Measurements from ENCODE around the gene IZUMO1. TPM values are rescaled to one million over a fixed set of nuclear protein-coding genes. Genes with fewer than 3 reads are reported as not detected.
"Not testable (repeated sequence)": the region's sequence is repeated elsewhere in the genome, so short reads cannot be mapped to it uniquely, and the experiment has no call there.

Gene IZUMO1
- polyA plus RNA-seq, 4 donors, result 0.36 to 1.0 (median 0.52) TPM

- DNase-seq (ENCODE audit: low read depth in 4 of 4, low spot score in 3 of 4), result peak in 3 of 4 donors; percentile 83 to 87 (median 84)
Observed at GRCh38 chr19:48738557-48739403, 7.9 kb downstream of the IZUMO1 start.

GRCh38 chr19:48737360-48737998 lies 9.2 kb downstream of the IZUMO1 start:
- no peak for DNase-seq (ENCODE audit: low read depth in 4 of 4, low spot score in 3 of 4)

- no peak for DNase-seq (ENCODE audit: low read depth in 4 of 4, low spot score in 3 of 4)
Observed at GRCh38 chr19:48735031-48735615, 11.6 kb downstream of the IZUMO1 start.

GRCh38 chr19:48734625-48735024 lies 12.1 kb downstream of the IZUMO1 start:
- DNase-seq (ENCODE audit: low read depth in 4 of 4, low spot score in 3 of 4), result no peak

GRCh38 chr19:48731452-48731851 lies 15.3 kb downstream of the IZUMO1 start:
- DNase-seq (ENCODE audit: low read depth in 4 of 4, low spot score in 3 of 4), result no peak

GRCh38 chr19:48728911-48729664 lies 17.6 kb downstream of the IZUMO1 start:
- no peak for DNase-seq (ENCODE audit: low read depth in 4 of 4, low spot score in 3 of 4)

GRCh38 chr19:48726556-48726955 lies 20.2 kb downstream of the IZUMO1 start:
- no peak for DNase-seq (ENCODE audit: low read depth in 4 of 4, low spot score in 3 of 4)

- peak in 2 of 4 donors; percentile 80 to 82 for DNase-seq (ENCODE audit: low read depth in 4 of 4, low spot score in 3 of 4)
Observed at GRCh38 chr19:48724796-48725753, 21.6 kb downstream of the IZUMO1 start.

- DNase-seq (ENCODE audit: low read depth in 4 of 4, low spot score in 3 of 4), result no peak
Observed at GRCh38 chr19:48722196-48722708, 24.5 kb downstream of the IZUMO1 start.

GRCh38 chr19:48720613-48721296 lies 26.0 kb downstream of the IZUMO1 start:
- peak; percentile 99 to 100 (median 100) for DNase-seq (ENCODE audit: low read depth in 4 of 4, low spot score in 3 of 4)

- no peak for DNase-seq (ENCODE audit: low read depth in 4 of 4, low spot score in 3 of 4)
Observed at GRCh38 chr19:48720251-48720612, 26.5 kb downstream of the IZUMO1 start.

GRCh38 chr19:48719263-48720171 lies 27.2 kb downstream of the IZUMO1 start, which contains the start of gene MAMSTR:
MAMSTR (minus strand) TSS chr19:48719725; CDS start chr19:48719031, 694 bp downstream.
- no peak for DNase-seq (ENCODE audit: low read depth in 4 of 4, low spot score in 3 of 4)

- DNase-seq (ENCODE audit: low read depth in 4 of 4, low spot score in 3 of 4), result no peak
Observed at GRCh38 chr19:48718711-48719231, 27.9 kb downstream of the IZUMO1 start.

GRCh38 chr19:48718106-48718505 lies 28.6 kb downstream of the IZUMO1 start:
- DNase-seq (ENCODE audit: low read depth in 4 of 4, low spot score in 3 of 4), result not testable (repeated sequence)

GRCh38 chr19:48716562-48717291 lies 30.0 kb downstream of the IZUMO1 start:
- DNase-seq (ENCODE audit: low read depth in 4 of 4, low spot score in 3 of 4), result no peak

GRCh38 chr19:48715681-48716171 lies 31.0 kb downstream of the IZUMO1 start:
- no peak for DNase-seq (ENCODE audit: low read depth in 4 of 4, low spot score in 3 of 4)

Data from right renal pelvis (tissue), 4 donors.